Fibroblast of skin of right quadriceps (primary cell): Measurements from ENCODE around the gene SLC8A1.

ENCODE experiments used
- DNase-seq: peaks from one replicate; pipeline ENCODE4 v3.0.0-alpha.2; 2013

The SLC8A1 gene

DNA sequence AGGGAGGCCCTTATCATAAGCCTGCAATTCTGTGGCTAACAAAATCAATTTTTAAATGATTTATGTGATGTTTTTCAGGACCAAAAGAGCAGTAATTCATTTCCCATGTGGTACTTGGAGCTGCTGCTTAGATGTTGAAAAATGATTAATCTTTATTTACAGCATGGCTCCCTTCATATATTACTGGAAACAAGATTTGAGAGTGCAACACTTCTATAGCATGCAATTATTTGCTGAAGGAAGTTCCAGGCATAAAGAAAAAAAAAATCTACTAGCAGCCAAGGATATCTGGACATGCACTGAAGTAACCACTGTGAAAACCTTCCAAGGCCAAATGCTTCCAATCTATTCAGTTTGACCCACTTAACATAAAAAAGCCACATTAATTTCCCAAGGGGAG is 186.3 kb downstream of the SLC8A1 start:
- DNase-seq, result peak; percentile 23

DNA sequence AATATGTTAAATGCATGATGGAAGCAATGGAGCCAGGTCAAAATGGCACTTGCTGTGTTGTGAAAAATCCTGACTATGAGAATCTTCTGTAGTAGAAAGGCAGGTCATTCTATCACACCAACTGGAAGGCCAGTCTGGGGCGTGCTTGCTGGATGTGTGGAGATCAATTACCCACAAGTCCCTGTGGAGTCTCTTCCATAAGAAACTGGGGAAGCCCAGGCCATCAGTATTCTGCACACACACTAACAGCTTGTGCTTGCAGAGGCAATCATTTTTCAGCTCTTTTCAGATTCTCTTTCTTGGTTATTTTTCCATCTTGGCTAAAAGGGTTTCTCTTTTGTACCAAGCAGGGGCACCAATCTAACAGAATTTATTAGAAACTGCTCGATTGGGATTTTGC is 190.8 kb downstream of the SLC8A1 start:
- no peak for DNase-seq

DNA sequence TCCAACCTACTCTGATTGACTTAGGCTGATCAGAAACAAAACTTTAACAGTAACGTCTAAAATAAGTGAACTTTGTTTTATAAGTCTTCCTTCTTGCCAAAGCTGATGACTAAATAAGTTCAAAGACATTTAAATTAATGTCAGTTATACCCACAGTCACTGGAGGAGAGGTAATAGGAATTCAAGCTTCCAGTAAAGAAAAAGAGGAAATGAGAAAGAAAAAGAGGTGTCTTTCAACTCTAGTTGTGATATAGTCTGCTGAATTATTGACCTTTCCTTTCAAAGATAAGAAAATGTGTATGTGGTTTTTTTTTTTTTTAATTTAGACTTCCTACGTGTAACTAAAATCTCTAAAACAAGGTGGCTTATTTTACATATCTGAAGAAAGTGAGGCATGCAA is 191.5 kb downstream of the SLC8A1 start:
- no peak for DNase-seq

DNA sequence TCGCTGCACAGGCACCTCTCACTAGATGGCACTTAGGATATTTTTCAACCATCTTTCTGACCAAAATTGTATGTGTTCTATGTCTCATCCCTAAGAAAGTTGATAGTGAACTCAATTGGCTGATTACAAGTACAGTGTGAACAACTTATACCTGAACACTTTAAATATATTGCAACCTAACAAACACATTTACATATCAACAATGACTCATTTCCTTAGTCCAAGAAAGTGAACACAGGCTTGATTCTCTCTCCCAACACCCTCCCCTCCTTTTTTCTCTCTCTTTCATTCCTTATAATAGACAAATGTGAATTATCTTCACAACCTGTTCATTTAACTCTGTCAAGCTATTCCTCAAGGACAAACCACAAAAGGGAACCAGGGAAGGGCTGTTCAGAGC is 192.0 kb downstream of the SLC8A1 start:
- DNase-seq, result no peak

DNA sequence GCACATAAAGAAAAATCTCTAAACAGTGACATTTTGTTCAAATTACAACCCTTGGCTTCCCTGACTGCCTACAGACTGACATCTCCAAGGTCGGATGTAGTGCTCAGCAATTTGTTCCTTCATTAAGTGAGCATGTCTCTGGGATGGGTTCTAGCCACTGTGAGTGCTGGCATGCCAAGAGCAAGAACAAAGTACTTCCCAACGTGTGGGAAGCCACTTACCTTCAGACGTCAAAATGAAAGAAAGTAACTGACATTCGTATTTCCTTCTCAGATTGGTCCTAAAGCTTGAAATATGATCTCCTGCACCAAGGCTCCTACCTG is 193.8 kb downstream of the SLC8A1 start:
- no peak for DNase-seq

GRCh38 chr2:40257340-40258134 is 194.4 kb downstream of the SLC8A1 start:
- DNase-seq, result no peak

DNA sequence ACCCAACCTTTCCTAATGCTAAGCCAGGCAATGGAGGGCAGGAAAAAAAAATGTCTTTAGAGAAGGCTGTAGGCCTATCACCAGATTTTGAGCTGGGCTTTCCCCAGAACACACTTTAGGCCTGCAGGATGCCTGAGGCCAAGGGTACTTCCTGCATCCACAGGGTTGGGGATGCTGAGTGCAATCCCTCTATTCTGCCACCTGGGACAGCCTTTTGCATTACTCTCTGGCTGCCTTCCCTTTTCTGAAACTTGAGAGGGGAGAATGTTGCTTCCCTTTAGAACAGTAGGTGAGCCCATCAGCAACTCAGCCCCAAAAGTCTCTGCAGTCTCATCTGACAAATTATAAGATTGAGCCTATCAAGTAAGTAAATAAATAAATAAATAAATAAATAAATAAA is 195.2 kb downstream of the SLC8A1 start:
- DNase-seq, result peak; percentile 23

DNA sequence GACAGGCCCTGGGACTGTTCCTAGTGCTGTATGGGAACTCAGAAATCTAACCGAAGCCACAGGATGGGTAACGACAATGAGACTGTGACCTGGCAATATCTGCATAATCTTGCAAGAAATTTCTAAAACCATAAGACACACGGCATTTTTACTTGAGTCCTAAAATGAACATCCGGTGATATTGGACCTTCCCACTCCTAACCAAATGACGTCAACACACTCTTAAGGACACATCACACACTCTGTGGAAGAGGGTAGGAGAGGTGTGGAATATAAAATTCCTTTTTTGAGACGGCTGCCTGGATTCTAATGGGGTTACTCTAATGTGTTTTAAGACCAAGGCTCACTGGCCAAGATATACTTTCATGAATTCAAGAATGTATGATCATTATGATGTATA is 195.9 kb downstream of the SLC8A1 start:
- no peak for DNase-seq

GRCh38 chr2:40255103-40255502 is 196.8 kb downstream of the SLC8A1 start:
- DNase-seq, result no peak

DNA sequence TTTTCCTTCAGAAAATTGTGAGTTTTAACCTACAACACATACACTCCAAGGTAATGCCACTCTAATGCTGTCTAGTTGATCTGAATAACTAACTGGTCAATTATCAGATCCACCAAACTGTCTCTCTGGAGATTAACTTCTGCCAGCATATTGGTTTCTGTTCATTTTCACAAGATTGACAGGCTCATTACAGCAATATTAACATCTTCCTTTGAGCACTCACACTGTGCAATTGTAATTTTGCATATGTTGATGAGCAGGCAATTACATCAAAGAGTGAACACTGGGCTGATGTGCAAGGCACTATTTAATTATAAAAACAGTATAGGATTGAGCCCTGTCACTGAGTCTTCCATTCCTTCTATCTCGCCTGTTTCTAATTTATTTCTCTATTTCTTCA is 197.3 kb downstream of the SLC8A1 start:
- no peak for DNase-seq

- DNase-seq, result no peak
Measured at GRCh38 chr2:40251137-40251536, 200.8 kb downstream of the SLC8A1 start.

DNA sequence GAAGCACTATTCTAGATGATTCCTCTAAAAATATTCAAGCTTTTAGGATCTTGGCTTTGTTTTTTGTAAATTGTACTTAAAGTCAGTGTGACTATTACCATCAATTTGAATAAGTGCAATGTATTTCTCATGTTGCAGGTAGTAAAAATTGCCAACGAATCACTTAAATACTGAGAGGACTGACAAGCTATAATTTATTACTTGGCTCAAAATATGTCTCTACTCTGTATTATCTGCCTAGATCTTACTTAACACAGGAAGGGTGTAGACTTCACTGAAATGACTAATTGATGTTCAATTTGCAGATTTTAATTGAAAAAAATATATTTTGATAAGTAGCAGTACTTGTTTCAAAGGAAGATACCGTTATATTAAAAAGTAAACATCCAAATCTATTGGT is 202.3 kb downstream of the SLC8A1 start:
- no peak for DNase-seq

DNA sequence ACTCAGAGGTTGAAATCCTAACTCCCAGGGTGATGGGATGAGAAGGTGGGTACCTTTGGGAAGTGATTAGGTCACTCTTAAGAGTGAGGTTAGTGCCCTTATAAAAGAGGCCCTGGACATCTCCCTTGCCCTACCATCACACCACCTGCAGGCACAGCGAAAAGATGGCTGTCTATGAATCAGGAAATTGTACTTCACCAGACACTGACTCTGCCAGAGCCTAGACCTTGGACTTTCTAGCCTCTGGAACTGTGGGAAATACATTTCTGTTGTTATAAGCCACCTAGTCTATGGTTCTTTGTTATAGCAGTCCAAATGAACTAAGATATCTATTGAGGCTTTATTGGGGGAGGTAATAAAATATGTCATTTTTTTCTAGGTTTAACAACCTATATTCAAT is 203.6 kb downstream of the SLC8A1 start:
- no peak for DNase-seq

- peak; percentile 76 for DNase-seq
Measured at GRCh38 chr2:40244675-40245074, 207.2 kb downstream of the SLC8A1 start.

DNA sequence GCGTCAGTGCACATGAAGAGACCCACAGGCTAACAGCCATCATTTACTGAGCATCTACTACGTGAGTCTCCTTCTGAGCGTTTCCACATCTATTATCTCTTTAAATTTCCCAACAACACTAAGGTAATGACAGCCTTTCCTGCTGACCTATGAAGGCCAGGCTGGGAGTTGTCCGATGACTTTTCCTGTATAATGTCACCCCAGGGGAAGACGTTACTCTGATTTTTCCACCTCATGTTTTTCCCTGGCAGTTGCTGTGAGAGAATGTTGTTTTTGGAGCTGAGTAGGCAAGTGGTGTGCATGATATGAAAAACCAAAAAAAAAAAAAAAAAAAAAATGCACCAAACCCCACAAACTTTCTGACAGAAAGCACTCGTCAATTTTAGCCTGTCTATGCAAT is 207.6 kb downstream of the SLC8A1 start:
- DNase-seq, result peak; percentile 35

DNA sequence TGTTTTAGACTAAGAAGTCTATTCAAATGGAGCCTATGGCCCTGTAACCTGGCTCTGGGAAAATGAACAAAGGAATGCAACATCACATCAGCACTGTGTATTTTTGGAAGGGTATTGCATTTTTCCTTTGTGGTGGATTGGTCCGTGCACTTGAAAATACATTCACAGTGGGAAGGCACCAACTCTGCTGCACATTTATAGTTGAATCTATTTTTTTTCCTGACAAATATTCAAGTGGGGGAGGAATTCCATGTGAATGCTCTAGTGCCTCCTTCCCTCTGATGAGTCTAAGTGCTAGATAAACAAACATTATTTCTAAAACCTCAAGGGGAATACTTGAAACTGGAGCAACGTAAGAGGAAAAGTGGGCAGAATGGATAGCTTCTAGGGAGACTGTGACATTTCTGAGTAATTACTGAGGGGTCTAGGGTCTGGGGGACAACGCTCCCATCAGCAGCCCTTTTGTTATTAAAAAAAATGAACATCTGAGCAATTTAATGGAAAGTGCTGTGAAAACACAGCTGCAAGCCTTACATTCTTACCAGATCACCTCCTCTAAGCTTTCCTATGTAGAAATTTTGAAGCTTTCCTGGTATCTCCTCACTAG is 208.2 kb downstream of the SLC8A1 start:
- peak; percentile 89 for DNase-seq

- no peak for DNase-seq
Measured at GRCh38 chr2:40242315-40242714, 209.6 kb downstream of the SLC8A1 start.

DNA sequence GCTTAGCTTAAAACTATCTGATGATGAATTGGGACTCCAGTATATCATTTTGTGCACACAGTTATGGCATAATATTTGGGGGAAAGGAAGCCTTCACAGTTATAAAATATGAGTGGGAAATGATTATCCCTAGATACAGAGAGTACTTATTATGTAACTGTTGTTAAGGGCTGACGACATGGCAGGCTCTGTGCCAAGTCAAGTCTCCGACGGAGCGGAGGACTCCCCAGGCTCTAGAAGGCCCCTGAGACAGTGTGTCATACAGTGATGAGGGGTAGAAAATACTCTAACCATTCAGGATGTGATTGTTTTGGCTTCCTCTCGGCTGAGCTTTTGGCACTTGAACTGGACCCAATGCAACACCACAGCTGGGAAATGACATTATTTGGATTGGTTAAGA is 211.8 kb downstream of the SLC8A1 start:
- peak; percentile 96 for DNase-seq

DNA sequence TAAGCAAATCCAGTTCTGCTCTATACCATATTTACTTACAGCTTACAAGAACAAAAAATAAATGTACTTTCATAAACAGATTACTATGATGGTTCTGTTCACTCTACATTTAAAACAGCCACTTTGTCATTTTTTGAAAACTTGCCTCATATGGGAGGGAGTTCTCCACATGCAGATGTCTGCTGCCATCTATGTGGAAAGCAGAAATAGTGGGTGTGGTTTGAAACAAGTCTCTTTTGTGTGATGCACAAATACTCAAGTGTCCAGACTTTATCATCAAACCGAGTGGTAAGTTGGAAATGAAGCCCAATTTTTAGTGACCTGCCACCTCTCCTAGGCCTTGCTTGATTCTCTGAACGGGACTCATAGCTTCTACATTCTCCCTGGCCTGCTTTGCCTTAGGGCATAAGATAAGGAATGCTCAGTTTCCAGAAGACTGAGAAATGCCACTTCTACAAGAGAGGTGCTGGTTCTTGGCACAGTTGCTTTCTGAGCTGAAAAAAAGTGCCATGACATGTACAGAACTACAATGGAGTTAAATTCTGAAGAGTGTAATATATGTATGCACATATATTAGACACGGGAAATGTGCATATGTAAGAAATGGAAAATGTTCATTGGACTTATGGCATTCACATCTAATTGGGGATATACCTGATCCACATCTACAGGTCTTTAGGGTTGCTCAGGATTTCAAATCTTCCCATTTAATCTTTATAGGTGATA is 221.0 kb downstream of the SLC8A1 start:
- no peak for DNase-seq

- DNase-seq, result no peak
Measured at GRCh38 chr2:40230186-40230585, 221.7 kb downstream of the SLC8A1 start.

DNA sequence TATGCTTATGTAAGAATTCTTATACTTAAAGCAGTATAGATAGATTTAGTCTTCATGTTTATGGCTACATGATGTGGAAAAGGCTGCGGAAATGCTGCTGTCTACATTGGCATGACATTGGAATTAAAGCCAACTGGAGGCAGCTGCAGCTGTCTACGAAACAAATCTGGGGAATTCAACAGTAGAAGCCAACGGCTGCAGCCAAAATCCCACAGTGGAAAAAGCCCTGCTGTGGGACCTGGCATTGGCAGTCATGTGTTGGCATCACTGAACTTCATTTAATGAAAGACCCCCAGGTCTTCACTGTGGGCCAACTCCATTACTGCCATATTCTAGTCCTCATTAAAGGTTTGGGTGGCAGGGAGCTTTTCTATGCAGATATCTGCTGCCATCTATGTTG is 223.6 kb downstream of the SLC8A1 start:
- DNase-seq, result no peak

DNA sequence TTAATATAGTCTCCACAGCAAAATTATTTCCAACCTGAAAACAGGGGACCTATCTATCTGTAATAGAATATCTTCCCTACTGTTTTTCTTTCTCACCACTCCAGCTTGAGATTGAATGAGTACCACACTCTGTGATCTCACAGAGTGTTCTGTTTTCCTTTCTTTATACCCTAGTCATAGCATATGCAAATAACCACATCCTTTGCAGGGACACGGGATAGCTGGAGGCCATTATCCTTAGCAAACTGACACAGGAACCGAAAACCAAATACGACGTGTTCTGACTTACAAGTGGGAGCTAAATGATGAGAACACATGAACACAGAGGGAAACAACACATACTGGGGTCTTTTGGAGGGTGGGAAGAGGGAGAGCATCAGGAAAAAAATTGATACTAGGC is 224.7 kb downstream of the SLC8A1 start:
- DNase-seq, result no peak

DNA sequence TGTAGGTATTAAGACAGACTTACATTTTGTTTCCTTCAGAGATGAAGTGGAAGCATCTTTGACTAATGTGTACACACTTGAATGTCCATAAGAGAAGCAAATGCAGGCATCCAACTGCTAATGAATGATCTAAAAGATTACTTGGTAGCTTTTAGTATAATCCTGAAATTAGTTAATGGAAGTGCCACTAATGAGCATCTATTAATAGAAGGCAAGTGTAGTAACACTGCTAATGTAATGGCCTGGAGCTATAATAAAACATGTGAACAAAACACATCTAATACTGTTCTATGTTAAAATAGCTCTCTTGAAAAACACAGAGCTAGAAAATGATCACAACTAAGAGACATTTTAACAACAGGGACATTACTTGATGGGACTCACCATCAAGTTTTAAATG is 225.3 kb downstream of the SLC8A1 start:
- DNase-seq, result no peak

DNA sequence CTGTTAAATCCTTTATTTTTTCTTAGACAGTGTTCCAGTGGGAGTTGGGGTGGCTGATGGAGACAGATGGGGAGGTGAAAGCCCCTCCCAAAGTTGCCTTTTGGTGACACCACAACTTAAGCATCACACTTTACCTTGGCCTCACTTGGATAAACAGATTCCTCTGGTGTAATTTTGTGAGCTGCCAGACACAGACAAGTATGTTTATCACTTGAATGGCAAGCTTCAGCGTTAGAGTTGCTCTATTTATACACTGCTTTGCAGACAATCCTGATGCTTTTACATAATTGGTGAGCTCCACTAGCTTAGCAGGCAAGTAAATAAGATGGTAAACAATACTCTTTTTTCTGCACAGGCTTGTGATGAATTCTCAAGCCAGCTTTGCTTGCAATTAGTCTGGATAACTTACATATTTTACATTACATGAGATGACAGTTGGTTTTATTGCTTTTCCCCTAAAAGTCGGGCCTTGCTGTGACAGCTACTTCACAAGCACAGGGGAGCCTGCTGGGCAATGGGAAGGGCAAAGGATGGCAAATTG is 226.2 kb downstream of the SLC8A1 start:
- DNase-seq, result no peak
